ENCODE data around the gene UBE2M.
"Not testable (repeated sequence)": the region's sequence is repeated elsewhere in the genome, so short reads cannot be mapped to it uniquely, and the experiment has no call there.

Gene UBE2M

DNA sequence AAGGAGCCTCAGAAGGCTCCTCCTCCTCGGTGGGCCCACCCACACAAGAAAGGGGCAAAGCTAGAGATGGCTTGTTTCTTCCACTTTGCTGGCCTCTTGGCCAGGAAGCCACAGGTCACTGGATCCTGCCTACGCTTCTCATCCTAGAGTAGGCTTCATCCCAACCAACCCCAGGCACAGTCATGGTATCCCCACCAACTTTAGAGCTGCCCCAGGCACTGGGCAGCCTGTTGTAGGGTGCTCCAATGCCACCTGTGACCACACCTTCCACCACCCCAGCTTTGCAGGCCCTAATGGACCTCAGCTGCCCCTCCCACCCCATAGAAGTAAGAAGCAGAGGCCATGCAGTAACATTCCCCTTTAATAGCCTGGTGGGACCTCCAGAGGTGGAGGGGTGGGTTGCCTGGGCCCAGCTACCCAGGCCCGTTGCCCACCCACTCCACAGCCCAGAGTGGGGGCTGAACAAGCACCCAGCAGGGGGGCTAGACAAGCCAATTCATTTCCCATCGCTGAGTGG lies 3.0 kb downstream of the UBE2M start:
- no peak for DNase-seq

DNA sequence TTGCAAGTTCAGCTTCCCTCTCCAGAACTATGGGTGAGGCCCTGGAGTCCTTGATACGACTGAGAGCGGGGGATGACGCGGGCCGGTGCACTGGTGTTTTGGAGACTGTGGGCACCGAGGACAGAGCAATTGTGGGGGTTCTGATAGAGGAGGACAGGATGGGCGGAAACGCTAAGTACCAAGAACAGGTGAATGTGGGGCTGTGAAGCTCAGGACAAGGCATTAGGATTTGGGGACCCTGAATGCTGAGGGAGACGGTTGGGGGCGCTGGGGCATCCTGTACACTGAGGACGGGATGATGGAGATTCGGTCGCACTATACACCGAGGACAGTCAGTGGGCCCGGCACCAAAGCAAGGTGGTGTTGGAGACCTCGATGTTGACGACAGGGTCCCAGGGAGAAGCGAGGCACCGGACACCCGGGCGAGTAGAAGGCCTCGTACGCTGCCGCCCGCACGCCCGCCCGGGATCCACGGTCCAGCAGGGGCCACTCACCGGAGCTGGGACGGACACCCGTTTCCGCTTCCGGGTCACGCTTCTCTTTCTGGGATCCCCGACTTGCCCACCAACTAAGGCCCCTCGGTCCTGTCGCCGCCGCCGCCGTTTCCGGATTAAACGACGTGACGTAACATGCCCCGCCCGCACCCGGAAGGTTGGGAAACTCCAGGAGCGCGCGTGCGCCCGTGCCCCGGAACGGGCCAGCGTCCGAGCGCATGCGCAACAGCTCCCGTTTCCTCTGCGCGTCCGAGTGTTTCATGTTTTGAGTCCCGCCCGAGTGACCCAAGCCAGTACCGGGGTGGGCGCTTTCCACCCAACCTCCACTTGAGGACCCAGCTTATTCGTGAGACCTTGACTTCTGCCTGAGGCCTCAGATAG lies 3.7 kb downstream of the UBE2M start, which contains the start of gene CHMP2A:
Gene CHMP2A, minus strand, starts transcription at position 612 of the 875 bp plus-strand sequence. CDS start 893 bp downstream, outside the sequence.
- no peak for DNase-seq

DNA sequence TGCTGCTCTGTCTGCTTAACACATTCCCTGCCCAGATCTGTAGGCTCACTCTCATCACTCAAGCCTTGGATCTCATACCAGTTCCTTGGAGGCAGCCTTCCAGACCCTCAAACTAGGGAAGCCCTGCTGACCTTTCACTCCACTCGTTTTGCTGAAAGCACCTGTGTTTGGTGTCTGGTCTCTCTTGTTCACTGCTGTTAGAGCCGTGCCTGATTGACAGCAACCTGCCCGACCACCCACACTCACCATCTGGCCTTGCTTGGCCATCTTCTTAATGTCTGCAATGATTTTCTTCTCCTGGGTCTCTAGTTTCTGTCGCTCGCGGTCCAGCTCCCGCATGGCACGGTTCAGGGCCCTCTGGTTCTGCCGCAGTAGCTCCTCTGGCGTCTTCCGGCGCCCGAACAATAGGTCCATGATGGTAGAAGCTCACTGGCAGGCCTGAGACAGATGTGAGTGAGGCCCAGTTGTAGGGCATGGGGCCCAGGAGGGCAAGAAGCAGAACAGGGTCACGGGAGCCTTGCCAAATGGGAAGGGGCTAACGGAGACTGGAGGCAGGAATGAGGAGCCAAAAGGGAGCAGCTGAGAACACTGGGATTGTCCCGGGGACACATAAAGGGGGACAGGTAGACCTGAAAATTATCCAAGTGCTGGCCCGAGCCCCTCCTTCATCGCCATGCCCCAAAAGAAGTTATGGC lies 4.5 kb downstream of the UBE2M start:
- DNase-seq = no peak

DNA sequence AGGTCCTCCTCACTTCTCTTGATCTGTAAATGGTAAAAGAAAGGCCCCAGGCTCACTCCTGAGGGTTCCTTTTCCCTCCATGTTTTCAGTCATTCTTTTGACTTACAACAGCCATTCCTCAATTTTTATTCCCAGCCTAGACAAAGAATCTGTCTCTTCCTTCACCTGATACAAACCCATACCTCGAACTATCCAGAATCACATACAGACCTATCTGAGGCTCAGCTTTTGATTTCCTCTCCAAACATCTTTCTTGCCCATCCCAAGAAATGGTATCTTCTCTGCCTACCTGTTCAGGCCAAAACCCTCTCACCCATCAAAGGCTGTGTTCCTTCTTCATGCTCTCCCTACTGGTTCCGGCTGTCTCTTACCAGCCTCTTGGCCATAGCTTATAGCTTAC lies 5.8 kb downstream of the UBE2M start:
- no peak for DNase-seq

DNA sequence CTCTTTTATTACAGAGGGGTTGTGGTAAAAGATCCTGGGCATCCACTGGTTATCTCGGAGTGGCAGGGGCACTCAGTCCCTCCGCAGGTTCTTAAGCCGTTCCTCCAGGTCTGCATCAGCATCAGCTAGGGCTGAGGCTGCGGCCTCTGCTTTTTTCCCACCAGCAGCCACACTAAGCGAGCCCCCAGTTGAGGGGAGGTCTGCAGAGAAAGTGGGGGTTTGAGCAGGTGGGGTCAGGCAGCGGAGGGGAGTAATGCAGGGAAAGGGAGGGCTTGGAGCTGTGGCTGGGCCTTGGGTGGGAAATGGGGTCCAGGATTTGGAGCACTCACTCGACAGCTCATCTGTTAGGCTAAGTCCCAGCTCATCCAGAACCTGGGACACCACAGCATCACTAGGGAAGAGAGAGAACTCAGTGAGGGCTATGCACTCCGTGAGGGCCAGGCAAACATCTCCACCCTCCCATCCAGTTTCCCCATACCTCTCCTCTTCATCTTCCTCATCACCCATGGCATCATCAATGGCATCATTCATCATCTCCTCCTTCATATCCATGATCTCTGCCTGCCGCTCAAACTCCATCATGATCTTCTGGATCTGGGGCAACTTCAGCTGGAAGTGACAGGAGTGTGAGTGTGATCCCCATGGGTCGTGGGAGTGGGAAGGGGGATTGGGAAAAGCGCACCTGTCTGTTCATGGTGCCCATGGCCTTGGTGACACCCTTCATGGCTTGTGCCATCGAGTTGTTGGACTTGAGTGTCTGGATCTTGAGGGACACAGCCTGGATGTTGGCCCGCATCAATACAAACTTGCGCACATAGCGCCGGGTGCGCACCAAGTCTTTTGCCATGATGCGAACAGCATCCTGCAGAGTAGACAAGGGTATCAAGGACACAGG lies 6.6 kb downstream of the UBE2M start:
- no peak for DNase-seq

DNA sequence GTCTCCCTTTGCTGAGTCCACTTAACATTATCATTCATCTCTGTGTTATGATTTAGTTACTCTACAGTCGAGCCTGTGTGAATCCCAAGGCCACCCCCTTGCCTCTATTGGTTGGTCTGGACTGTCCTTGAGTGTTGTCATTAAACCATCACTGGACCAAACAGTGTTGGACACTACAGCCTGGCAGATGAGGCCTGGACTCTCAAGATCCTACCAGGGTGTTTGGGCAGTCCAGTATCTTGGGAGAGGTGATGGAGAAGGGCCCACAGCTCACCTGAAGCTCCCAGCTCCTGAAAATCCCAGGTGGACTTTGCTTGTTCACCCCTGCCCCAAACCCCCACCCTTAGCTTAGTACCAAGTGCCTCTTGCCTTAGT lies 7.3 kb downstream of the UBE2M start:
- DNase-seq = no peak

DNA sequence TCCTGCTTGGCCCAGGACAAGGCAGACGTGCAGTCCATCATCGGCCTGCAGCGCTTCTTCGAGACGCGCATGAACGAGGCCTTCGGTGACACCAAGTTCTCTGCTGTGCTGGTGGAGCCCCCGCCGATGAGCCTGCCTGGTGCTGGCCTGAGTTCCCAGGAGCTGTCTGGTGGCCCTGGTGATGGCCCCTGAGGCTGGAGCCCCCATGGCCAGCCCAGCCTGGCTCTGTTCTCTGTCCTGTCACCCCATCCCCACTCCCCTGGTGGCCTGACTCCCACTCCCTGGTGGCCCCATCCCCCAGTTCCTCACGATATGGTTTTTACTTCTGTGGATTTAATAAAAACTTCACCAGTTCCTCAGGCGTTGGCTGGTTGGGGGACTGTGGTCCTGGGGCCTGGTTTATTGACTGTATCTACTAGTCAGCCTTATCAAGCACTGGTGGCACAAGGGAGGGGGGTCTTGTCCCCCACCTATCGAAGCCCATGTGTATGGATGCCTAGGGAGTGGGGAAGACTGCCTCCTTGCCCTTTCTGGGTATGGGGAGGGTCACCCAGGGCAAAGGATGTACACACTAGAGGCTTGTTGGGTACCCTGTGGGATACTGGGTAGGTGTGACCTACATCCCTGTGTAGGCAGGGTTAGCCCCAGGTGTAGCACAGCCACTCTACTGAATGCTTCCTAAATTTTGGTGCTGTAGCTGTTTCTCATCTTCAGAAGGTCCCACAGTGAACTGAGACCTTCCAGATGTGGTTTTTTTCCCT lies 7.9 kb downstream of the UBE2M start:
- no peak for DNase-seq

DNA sequence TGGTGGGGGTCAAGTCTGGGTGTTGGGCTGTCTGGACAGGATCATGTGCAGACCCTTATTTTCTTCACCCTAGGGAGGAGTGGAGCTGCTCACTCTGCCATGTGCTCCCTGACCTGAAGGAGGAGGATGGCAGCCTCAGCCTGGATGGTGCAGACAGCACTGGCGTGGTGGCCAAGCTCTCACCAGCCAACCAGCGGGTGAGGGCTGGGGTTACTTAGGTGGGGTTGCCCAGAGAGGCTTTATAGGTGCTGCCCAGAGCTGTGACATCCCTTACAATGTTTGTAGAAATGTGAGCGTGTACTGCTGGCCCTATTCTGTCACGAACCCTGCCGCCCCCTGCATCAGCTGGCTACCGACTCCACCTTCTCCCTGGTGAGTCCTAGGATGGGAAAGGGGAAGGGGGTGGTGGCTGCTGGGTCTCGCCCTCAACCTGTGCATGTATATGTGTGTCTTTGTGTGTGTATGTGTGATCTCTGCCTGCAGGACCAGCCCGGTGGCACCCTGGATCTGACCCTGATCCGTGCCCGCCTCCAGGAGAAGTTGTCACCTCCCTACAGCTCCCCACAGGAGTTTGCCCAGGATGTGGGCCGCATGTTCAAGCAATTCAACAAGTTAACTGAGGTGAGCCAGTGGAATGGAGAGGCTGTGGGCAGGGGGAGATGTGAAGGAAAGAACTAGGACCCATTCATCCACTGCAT lies 8.6 kb downstream of the UBE2M start:
- no peak for DNase-seq

DNA sequence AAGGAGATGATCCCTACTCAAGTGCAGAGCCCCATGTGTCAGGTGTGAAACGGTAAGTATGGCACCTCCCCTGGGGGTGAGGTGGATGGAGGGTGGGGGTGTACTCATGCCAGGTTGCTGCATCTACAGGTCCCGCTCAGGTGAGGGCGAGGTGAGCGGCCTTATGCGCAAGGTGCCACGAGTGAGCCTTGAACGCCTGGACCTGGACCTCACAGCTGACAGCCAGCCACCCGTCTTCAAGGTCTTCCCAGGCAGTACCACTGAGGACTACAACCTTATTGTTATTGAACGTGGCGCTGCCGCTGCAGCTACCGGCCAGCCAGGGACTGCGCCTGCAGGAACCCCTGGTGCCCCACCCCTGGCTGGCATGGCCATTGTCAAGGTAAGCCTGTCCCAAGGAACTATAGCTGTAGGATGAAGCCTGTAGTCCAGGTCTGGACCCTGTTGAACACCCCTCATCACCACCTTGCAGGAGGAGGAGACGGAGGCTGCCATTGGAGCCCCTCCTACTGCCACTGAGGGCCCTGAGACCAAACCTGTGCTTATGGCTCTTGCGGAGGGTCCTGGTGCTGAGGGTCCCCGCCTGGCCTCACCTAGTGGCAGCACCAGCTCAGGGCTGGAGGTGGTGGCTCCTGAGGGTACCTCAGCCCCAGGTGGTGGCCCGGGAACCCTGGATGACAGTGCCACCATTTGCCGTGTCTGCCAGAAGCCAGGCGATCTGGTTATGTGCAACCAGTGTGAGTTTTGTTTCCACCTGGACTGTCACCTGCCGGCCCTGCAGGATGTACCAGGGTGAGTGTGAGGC lies 9.3 kb downstream of the UBE2M start:
- DNase-seq = no peak

DNA sequence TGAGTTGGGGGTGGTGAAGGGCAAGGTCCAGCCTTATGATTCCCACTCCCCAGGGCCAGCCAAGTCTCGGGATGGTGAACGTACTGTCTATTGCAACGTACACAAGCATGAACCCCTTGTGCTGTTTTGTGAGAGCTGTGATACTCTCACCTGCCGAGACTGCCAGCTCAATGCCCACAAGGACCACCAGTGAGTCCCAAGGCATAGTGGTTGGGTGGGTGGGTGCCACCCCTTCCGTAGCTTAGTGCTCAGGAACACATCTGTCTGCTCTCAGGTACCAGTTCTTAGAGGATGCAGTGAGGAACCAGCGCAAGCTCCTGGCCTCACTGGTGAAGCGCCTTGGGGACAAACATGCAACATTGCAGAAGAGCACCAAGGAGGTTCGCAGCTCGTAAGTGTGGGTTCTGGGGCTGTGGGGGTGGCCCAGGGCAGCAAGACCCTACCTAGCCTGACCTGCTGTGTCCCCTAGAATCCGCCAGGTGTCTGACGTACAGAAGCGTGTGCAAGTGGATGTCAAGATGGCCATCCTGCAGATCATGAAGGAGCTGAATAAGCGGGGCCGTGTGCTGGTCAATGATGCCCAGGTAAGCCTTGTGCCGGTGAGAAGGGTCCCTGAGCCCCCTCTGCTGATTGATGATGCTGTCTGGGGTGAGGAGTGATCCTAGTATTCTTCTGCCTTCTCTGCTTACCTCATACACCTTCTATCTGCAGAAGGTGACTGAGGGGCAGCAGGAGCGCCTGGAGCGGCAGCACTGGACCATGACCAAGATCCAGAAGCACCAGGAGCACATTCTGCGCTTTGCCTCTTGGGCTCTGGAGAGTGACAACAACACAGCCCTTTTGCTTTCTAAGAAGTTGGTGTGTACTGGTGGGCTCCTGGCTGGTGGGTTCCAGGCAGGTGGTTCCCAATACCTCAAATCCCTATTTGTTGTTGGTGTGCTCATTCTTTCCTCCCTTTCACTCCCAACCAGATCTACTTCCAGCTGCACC lies 10.8 kb downstream of the UBE2M start:
- no peak for DNase-seq

DNA sequence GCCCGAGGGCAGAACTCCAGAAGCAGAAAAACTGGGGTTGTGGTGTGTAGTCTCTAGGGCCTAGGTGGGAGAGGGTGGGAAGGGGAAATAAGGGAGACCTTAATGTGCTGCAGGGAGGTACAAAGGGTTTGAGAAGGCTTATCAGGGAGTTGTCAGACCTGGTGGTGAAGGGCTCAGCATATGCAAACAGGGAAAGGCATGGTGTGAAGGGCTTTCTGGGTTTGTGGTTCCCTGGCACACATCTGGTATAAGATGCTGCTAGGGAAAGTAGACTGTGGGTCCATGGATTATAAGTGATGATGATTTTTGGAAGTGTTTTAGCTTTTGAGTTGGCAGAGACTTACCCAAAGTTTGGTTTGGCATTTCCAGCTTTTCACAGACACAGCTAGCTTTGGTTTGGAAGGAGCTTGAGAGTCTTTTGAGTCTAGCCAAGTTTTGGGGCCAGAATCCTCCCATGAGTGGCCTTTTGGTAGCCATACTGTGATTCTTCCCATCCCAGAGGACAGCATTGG lies 12.3 kb downstream of the UBE2M start:
- no peak for DNase-seq

DNA sequence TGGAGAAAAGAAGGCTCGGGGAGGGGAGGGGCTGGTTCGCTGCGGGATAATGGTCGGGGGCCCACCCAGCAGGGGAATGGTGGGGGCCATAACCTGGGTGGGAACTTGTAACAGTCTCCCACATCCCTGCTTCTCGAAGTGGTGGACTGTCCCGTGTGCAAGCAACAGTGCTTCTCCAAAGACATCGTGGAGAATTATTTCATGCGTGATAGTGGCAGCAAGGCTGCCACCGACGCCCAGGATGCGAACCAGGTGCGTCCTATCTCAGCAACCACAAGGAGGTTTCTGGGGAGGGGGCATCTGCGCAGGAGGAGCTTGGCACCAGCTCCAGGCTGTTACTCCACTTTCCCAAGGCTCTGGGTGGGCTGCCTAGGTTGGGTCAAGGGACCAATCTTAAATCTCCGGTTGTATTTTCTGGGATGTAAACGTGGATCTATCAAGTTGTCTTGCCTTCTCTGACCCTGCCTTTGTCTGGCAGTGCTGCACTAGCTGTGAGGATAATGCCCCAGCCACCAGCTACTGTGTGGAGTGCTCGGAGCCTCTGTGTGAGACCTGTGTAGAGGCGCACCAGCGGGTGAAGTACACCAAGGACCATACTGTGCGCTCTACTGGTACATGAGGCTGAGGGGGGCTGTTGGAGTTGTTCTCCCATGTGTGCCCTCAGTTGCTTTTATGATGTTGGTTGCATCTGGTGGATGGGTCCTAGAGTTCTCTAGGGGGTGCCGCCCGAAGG lies 13.0 kb downstream of the UBE2M start:
- DNase-seq = no peak

DNA sequence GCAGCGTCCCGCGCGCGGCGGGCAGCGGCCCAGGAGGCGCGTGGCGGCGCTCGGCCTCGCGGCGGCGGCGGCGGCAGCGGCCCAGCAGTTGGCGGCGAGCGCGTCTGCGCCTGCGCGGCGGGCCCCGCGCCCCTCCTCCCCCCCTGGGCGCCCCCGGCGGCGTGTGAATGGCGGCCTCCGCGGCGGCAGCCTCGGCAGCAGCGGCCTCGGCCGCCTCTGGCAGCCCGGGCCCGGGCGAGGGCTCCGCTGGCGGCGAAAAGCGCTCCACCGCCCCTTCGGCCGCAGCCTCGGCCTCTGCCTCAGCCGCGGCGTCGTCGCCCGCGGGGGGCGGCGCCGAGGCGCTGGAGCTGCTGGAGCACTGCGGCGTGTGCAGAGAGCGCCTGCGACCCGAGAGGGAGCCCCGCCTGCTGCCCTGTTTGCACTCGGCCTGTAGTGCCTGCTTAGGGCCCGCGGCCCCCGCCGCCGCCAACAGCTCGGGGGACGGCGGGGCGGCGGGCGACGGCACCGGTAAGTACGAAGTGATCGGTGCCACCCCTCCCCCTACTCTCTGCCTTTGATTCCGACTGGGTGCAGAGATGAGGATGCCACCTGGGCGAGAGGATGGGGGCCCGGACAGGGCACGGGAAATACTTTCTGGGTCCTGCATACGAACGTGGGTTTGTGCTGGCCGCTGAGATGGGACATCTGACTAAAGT lies 13.7 kb downstream of the UBE2M start:
- no peak for DNase-seq

DNA sequence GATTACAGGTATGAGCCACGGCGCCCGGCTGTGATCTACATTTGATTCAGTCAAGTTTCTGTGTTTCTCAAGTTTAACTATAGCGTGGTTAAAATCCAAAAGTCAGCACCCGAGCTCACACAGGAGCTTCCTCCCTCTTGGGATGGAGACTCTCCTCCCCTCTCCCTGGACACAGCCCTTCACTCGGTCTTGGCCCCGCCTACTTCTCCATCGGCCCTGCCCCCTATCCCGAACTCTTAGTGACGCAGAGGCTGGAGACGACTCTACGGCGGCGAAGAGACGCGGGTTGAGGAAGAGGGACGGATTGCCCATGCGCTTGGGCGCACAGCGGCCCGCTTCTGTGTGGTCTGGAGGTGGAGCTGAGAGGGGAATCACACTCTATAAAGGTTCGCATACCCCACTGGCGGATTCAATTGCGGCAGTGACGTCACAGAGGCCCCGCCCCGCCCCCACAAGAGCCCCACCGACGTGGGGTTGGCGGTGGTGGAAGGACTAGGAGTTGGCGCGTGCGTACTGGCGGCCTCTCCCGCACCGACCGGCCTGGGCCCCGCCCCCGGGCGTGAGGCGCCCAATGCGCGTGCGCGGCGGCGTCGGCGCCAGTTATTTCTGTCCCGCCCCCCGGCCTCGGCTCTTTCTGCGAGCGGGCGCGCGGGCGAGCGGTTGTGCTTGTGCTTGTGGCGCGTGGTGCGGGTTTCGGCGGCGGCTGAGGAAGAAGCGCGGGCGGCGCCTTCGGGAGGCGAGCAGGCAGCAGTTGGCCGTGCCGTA lies 14.4 kb downstream of the UBE2M start, which contains the start of gene TRIM28:
Gene TRIM28, plus strand, starts transcription at position 239 of the 765 bp plus-strand sequence. CDS start 694 bp downstream, outside the sequence.
- DNase-seq = no peak

DNA sequence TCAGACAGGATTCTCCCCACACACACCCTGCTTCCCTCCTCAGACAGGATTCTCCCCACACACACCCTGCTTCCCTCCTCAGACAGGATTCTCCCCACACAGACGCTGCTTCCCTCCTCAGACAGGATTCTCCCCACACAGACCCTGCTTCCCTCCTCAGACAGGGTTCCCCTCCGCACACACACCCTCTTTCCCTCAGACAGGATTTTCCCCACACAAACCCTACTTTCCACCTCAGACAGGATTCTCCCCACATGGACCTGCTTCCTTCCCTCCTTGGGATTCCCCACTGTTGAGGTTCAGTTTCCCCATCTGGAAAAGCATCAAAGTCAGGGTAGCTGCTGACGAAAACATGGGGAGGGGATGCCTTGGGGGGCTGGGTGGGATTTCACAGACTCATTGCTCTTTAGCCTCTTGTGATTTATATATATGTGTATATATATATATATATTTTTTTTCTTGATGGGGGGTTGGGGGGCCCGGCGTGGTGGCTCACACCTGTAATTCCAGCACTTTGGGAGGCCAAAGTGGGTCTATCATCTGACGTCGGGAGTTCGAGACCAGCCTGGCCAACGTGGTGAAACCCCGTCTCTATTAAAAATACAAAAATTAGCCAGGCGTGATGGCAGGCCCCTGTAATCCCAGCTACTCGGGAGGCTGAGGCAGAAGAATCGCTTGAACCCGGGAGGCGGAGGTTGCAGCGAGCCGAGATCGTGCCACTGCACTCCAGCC lies 15.6 kb downstream of the UBE2M start:
- DNase-seq = not testable (repeated sequence)

DNA sequence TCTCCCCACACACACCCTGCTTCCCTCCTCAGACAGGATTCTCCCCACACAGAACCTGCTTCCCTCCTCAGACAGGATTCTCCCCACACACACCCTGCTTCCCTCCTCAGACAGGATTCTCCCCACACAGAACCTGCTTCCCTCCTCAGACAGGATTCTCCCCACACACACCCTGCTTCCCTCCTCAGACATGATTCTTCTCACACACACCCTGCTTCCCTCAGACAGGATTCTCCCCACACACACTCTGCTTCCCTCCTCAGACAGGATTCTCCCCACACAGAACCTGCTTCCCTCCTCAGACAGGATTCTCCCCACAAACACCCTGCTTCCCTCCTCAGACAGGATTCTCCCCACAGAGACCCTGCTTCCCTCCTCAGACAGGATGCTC lies 19.2 kb downstream of the UBE2M start:
- not testable (repeated sequence) for DNase-seq

Measured in NCI-H446 (cell line).